Nephron progenitor cell (in vitro differentiated cells): Measurements from ENCODE around the gene SPPL2B.
A peak's percentile ranks its signal among the peaks of the same experiment; 100 is the strongest.

Experiments
- DNase-seq: peaks from one replicate; pipeline ENCODE4 v3.0.0; 2021
- H3K27ac Mint-ChIP-seq: 2 replicates; pipeline ENCODE4 v1.8.0; 2021; ENCODE audit warnings: mild to moderate bottlenecking, moderate library complexity, mixed read lengths
- H3K27me3 Mint-ChIP-seq: 2 replicates; pipeline ENCODE4 v1.8.0; 2021; ENCODE audit warnings: mild to moderate bottlenecking, low read depth, mixed read lengths; ENCODE audit not compliant: poor library complexity
- H3K36me3 Mint-ChIP-seq: 2 replicates; pipeline ENCODE4 v1.8.0; 2021; ENCODE audit warnings: low read depth, mixed read lengths
- H3K4me1 Mint-ChIP-seq: 2 replicates; pipeline ENCODE4 v1.8.0; 2021; ENCODE audit warnings: mixed read lengths
- H3K4me3 Mint-ChIP-seq: 2 replicates; pipeline ENCODE4 v1.8.0; 2021; ENCODE audit warnings: mild to moderate bottlenecking, moderate library complexity, mixed read lengths
- H3K9me3 Mint-ChIP-seq: 2 replicates; pipeline ENCODE4 v1.8.0; 2021; ENCODE audit warnings: mild to moderate bottlenecking, moderate library complexity, mixed read lengths
- TF ChIP-seq, protein P1 (sequence below): fragments of 200-600 bp; sonication (generic); IDR thresholded peaks from 2 replicates; pipeline ENCODE4 v1.5.0; 2021; ENCODE audit warnings: antibody characterized with exemption

SPPL2B gene

GRCh38 chr19:2289714-2290435 is 38.6 kb upstream of the SPPL2B start:
- TF ChIP-seq, protein P1, sequence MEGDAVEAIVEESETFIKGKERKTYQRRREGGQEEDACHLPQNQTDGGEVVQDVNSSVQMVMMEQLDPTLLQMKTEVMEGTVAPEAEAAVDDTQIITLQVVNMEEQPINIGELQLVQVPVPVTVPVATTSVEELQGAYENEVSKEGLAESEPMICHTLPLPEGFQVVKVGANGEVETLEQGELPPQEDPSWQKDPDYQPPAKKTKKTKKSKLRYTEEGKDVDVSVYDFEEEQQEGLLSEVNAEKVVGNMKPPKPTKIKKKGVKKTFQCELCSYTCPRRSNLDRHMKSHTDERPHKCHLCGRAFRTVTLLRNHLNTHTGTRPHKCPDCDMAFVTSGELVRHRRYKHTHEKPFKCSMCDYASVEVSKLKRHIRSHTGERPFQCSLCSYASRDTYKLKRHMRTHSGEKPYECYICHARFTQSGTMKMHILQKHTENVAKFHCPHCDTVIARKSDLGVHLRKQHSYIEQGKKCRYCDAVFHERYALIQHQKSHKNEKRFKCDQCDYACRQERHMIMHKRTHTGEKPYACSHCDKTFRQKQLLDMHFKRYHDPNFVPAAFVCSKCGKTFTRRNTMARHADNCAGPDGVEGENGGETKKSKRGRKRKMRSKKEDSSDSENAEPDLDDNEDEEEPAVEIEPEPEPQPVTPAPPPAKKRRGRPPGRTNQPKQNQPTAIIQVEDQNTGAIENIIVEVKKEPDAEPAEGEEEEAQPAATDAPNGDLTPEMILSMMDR: no peak
- peaks cover 30% of the 10 kb centered on the region for H3K4me1 Mint-ChIP-seq
- no peak overlapping the region for H3K27ac Mint-ChIP-seq
- H3K9me3 Mint-ChIP-seq: no peaks in the 10 kb centered on the region
- peaks cover 4% of the 10 kb centered on the region for H3K36me3 Mint-ChIP-seq
- H3K4me3 Mint-ChIP-seq: peak overlapping the region; percentile 73
- peak; percentile 40 for DNase-seq
- peaks cover 99% of the 10 kb centered on the region for H3K27me3 Mint-ChIP-seq

DNA sequence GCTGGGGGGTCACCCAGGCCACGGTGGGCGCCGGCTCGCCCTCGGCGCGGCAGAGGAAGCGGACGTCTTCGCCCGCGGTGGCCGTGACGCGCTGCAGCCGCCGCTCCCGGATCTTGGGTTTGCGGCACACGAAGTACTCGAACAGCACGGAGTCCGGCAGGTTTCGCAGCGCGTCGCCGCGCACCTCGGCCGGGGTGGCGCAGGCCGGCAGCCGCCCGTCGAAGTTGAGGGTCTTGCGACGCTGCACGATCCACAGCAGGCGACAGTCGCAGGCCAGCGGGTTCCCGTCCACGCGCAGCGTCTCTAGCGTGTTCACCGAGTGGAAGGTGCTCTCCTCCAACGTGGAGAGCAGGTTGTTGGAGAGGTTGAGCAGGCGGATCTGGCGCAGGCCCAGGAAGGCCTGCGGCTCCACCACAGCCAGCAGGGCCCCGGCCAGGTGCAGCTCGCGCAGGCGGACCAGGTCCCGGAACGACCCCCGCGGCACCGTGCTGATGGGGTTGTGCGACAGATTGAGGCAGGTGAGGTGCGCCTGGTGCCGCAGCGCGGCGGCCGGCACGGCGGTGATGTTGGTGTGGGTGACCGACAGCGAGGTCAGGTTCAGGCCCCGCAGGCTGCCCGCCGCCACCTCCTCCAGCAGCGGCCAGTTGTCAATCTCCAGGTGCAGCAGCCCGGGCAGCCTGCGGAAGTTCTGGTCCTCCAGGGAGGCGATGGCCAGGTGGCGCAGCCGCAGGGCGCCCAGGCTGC is 37.9 kb upstream of the SPPL2B start:
- peak overlapping the region; percentile 23 for H3K4me3 Mint-ChIP-seq
- peaks cover 37% of the 10 kb centered on the region for H3K4me1 Mint-ChIP-seq
- H3K36me3 Mint-ChIP-seq: peaks cover 4% of the 10 kb centered on the region
- H3K27me3 Mint-ChIP-seq: peaks cover 99% of the 10 kb centered on the region
- TF ChIP-seq, protein P1: no peak
- H3K9me3 Mint-ChIP-seq: no peaks in the 10 kb centered on the region
- H3K27ac Mint-ChIP-seq: no peak overlapping the region
- DNase-seq: no peak

- Mint-ChIP-seq H3K9me3 (no peaks in the 10 kb centered on the region), H3K4me3 (peak overlapping the region; percentile 13), H3K27ac (no peak overlapping the region), H3K27me3 (peaks cover 99% of the 10 kb centered on the region), H3K36me3 (peaks cover 4% of the 10 kb centered on the region), H3K4me1 (peaks cover 40% of the 10 kb centered on the region)
- TF ChIP-seq, protein P1: no peak
- DNase-seq: peak; percentile 86
Observed at GRCh38 chr19:2291185-2291751, 37.2 kb upstream of the SPPL2B start.

DNA sequence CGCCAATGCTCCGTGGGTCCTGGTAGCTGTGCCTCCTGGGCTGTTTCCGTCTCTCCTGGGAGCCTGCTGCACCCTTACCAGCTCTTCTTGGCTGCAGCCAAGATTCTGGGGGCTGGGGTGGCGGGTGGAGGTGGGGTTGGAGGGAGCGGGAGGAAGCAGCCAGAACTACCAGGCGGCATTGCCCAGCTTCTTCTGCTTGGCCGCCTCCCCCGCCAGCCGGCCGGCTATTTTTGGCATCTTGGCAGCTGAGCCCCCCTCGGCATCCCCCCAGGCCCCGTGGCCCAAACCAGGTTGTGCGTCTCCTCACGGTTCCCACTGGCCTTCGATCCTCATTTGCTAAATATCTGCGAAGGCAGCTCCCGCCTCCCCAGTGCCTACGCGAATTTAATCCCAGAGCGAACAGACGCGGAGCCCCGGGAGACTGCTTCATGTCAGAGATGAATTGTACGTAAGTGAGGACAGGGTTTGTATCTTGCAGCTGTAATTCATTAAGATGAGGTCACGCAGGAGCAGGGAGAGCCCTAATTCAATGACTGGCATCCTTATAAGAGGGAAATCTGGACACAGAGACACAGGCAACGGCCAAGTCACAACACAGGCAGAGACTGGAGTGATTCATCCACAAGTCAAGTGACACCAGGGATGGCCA is 33.7 kb upstream of the SPPL2B start:
- TF ChIP-seq, protein P1: no peak
- Mint-ChIP-seq H3K4me1 (peaks cover 26% of the 10 kb centered on the region), H3K27me3 (peaks cover 70% of the 10 kb centered on the region), H3K27ac (peak overlapping the region; percentile 18), H3K4me3 (peak overlapping the region; percentile 34), H3K36me3 (no peaks in the 10 kb centered on the region), H3K9me3 (no peaks in the 10 kb centered on the region)
- DNase-seq: no peak

- Mint-ChIP-seq H3K4me1 (peaks cover 34% of the 10 kb centered on the region), H3K36me3 (no peaks in the 10 kb centered on the region), H3K27ac (no peak overlapping the region), H3K9me3 (no peaks in the 10 kb centered on the region), H3K27me3 (peaks cover 61% of the 10 kb centered on the region), H3K4me3 (no peak overlapping the region)
- no peak for DNase-seq
- TF ChIP-seq, protein P1: no peak
Observed at GRCh38 chr19:2296141-2296540, 32.3 kb upstream of the SPPL2B start.
